Head of caudate nucleus (tissue), 42 donors: Measurements from ENCODE around the gene ATG101.

Experiments
- DNase-seq, 42 donors: peaks; one replicate each; pipeline versions ENCODE4 v3.0.0 to v3.0.0-alpha.2; 2020 to 2021; ENCODE audit warnings: mixed read lengths in 7 of 42
- intact Hi-C: fragments of 100-400 bp; cut with DNase I; formaldehyde crosslinking; loops from one replicate; pipeline ENCODE4 v1.15.0; 2022

ATG101 gene

GRCh38 chr12:52069327-52070184, at the start of gene ATG101:
ATG101 (plus strand) TSS chr12:52069978; CDS start chr12:52073651, 3,673 bp downstream.
- intact Hi-C loops = no loop called here
- peak; percentile 82 to 97 (median 92) for DNase-seq

- intact Hi-C loops = no loop called here
These were observed 49.0 kb upstream of the ATG101 start for GRCh38 chr12:52020539-52021336.

GRCh38 chr12:52022841-52023181, 47.0 kb upstream of the ATG101 start:
- DNase-seq = no peak
- intact Hi-C loops = loop anchor here (1.0 kb wide), 1 partner anchor 18 kb away; no protein-coding TSS in a partner anchor

More at GRCh38 chr12:52020539-52021336, 49.0 kb upstream of the ATG101 start:
- peak in 38 of 42 donors; percentile 46 to 84 (median 72) for DNase-seq

GRCh38 chr12:52023182-52023975, 46.4 kb upstream of the ATG101 start:
- intact Hi-C loops = loop anchor here (1.0 kb wide), 1 partner anchor 18 kb away; no protein-coding TSS in a partner anchor
- peak; percentile 73 to 95 (median 89) for DNase-seq

GRCh38 chr12:52023976-52024688, 45.6 kb upstream of the ATG101 start:
- intact Hi-C loops = loop anchor here (1.0 to 2.0 kb wide), 2 partner anchors 19 to 59 kb away; no protein-coding TSS in a partner anchor

GRCh38 chr12:52024845-52025230, 44.9 kb upstream of the ATG101 start:
- intact Hi-C loops = loop anchor here (2.0 kb wide), 1 partner anchor 58 kb away; no protein-coding TSS in a partner anchor
- DNase-seq = peak in 6 of 42 donors; percentile 31 to 72 (median 49)

More at GRCh38 chr12:52023976-52024688, 45.6 kb upstream of the ATG101 start:
- no peak for DNase-seq

GRCh38 chr12:52026263-52026662, 43.5 kb upstream of the ATG101 start:
- DNase-seq = no peak
- intact Hi-C loops = no loop called here

GRCh38 chr12:52027085-52027843, 42.5 kb upstream of the ATG101 start:
- intact Hi-C loops = no loop called here
- no peak for DNase-seq

- DNase-seq = peak in 7 of 42 donors; percentile 48 to 76 (median 63)
- intact Hi-C loops = loop anchor here (10.0 kb wide), 1 partner anchor 975 kb away; the partner anchor contains the start of gene EIF4B
These were observed 40.1 kb upstream of the ATG101 start for GRCh38 chr12:52029685-52030084.

GRCh38 chr12:52032446-52032803, 37.4 kb upstream of the ATG101 start:
- intact Hi-C loops = loop anchor here (10.0 kb wide), 1 partner anchor 972 kb away; the partner anchor contains the start of gene EIF4B
- DNase-seq = peak in 17 of 42 donors; percentile 35 to 83 (median 65)

GRCh38 chr12:52032804-52033445, 36.9 kb upstream of the ATG101 start:
- intact Hi-C loops = loop anchor here (10.0 kb wide), 1 partner anchor 972 kb away; the partner anchor contains the start of gene EIF4B
- peak; percentile 93 to 99 (median 98) for DNase-seq

- intact Hi-C loops = loop anchor here (10.0 kb wide), 1 partner anchor 971 kb away; the partner anchor contains the start of gene EIF4B
- no peak for DNase-seq
These were observed 36.2 kb upstream of the ATG101 start for GRCh38 chr12:52033446-52034140.

GRCh38 chr12:52035190-52035589, 34.6 kb upstream of the ATG101 start:
- no peak for DNase-seq
- intact Hi-C loops = loop anchor here (10.0 kb wide), 1 partner anchor 970 kb away; the partner anchor contains the start of gene EIF4B

- intact Hi-C loops = loop anchor here (10.0 kb wide), 1 partner anchor 969 kb away; the partner anchor contains the start of gene EIF4B
- no peak for DNase-seq
These were observed 33.9 kb upstream of the ATG101 start for GRCh38 chr12:52035926-52036325.

GRCh38 chr12:52036587-52037171, 33.1 kb upstream of the ATG101 start:
- intact Hi-C loops = loop anchor here (10.0 kb wide), 1 partner anchor 968 kb away; the partner anchor contains the start of gene EIF4B

More at GRCh38 chr12:52036587-52037171, 33.1 kb upstream of the ATG101 start:
- peak in 41 of 42 donors; percentile 74 to 93 (median 86) for DNase-seq
